Measurements from ENCODE around the gene DOCK2. TPM values are rescaled to one million over a fixed set of nuclear protein-coding genes. Genes with fewer than 3 reads are reported as not detected.

The DOCK2 gene
- total RNA-seq, 1 donor from 2014 or later: 1.1 TPM

- H3K4me1 Mint-ChIP-seq: no peaks in the 10 kb centered on the region
- H3K36me3 Mint-ChIP-seq: no peaks in the 10 kb centered on the region
- H3F3A ChIP-seq (ENCODE audit: low read depth): no peaks in the 10 kb centered on the region
- H3K27ac Mint-ChIP-seq: no peak overlapping the region
- no peak overlapping the region for H3K9ac ChIP-seq
- no peaks in the 10 kb centered on the region for H3K27me3 ChIP-seq
- DNase-seq (ENCODE audit: low spot score): no peak
- H3K4me3 ChIP-seq: no peak overlapping the region
- no peaks in the 10 kb centered on the region for H3K4me1 ChIP-seq
- no peaks in the 10 kb centered on the region for H3K9me3 ChIP-seq (ENCODE audit: low read depth)
- no peak for TF ChIP-seq EZH2phosphoT487 (IDR thresholded peaks at IDR 0.05)
- no peak for TF ChIP-seq CTCF (IDR thresholded peaks at IDR 0.05)
- no peak overlapping the region for H3K4me3 Mint-ChIP-seq
- peaks cover 4% of the 10 kb centered on the region for H3K27me3 Mint-ChIP-seq (ENCODE audit: insufficient read depth, low read depth)
- H3K4me2 ChIP-seq: no peak overlapping the region
- no peaks in the 10 kb centered on the region for H3K79me2 ChIP-seq (ENCODE audit: low read depth)
- no peaks in the 10 kb centered on the region for H4K20me1 ChIP-seq (ENCODE audit: low read depth)
- H3K36me3 ChIP-seq: no peaks in the 10 kb centered on the region
- H3K9me3 Mint-ChIP-seq: peaks cover 3% of the 10 kb centered on the region
- no peak overlapping the region for H3K27ac ChIP-seq
- no peak overlapping the region for H2AFZ ChIP-seq (replicated peaks)
Measured at GRCh38 chr5:170039830-170040229, 402.8 kb downstream of the DOCK2 start.

- no peaks in the 10 kb centered on the region for H3K9me3 Mint-ChIP-seq
- peaks cover 12% of the 10 kb centered on the region for H3K4me1 Mint-ChIP-seq
- H3K79me2 ChIP-seq (ENCODE audit: low read depth): no peaks in the 10 kb centered on the region
- H3F3A ChIP-seq (ENCODE audit: low read depth): no peaks in the 10 kb centered on the region
- H3K9me3 ChIP-seq (ENCODE audit: low read depth): no peaks in the 10 kb centered on the region
- no peaks in the 10 kb centered on the region for H4K20me1 ChIP-seq (ENCODE audit: low read depth)
- H3K36me3 ChIP-seq: no peaks in the 10 kb centered on the region
- TF ChIP-seq CTCF (IDR thresholded peaks at IDR 0.05): no peak
- DNase-seq (ENCODE audit: low spot score): no peak
- no peak overlapping the region for H3K4me2 ChIP-seq
- H3K27me3 Mint-ChIP-seq (ENCODE audit: insufficient read depth, low read depth): peaks cover 13% of the 10 kb centered on the region
- H3K9ac ChIP-seq: no peak overlapping the region
- no peak overlapping the region for H3K4me3 ChIP-seq
- H3K36me3 Mint-ChIP-seq: no peaks in the 10 kb centered on the region
- no peak overlapping the region for H3K27ac Mint-ChIP-seq
- H3K27ac ChIP-seq: no peak overlapping the region
- H3K27me3 ChIP-seq: no peaks in the 10 kb centered on the region
- peaks cover 11% of the 10 kb centered on the region for H3K4me1 ChIP-seq
- no peak overlapping the region for H3K4me3 Mint-ChIP-seq
- peak overlapping the region; percentile 50 for H2AFZ ChIP-seq (replicated peaks)
Measured at GRCh38 chr5:170046241-170046640, 409.2 kb downstream of the DOCK2 start.

- H3K79me2 ChIP-seq (ENCODE audit: low read depth): no peaks in the 10 kb centered on the region
- no peak overlapping the region for H3K4me3 ChIP-seq
- H3K9me3 ChIP-seq (ENCODE audit: low read depth): no peaks in the 10 kb centered on the region
- no peak overlapping the region for H2AFZ ChIP-seq (replicated peaks)
- no peak overlapping the region for H3K9ac ChIP-seq
- TF ChIP-seq EZH2phosphoT487 (IDR thresholded peaks at IDR 0.05) (no peak), CTCF (IDR thresholded peaks at IDR 0.05) (no peak), EZH2 (IDR thresholded peaks at IDR 0.05) (no peak)
- peaks cover 12% of the 10 kb centered on the region for H3K4me1 Mint-ChIP-seq
- peaks cover 11% of the 10 kb centered on the region for H3K4me1 ChIP-seq
- no peak overlapping the region for H3K4me2 ChIP-seq
- no peak overlapping the region for H3K27ac ChIP-seq
- DNase-seq (ENCODE audit: low spot score): no peak
- no peaks in the 10 kb centered on the region for H3K36me3 Mint-ChIP-seq
- H4K20me1 ChIP-seq (ENCODE audit: low read depth): no peaks in the 10 kb centered on the region
- H3F3A ChIP-seq (ENCODE audit: low read depth): no peaks in the 10 kb centered on the region
- no peaks in the 10 kb centered on the region for H3K9me3 Mint-ChIP-seq
- H3K27ac Mint-ChIP-seq: no peak overlapping the region
- no peaks in the 10 kb centered on the region for H3K27me3 ChIP-seq
- no peaks in the 10 kb centered on the region for H3K36me3 ChIP-seq
- H3K27me3 Mint-ChIP-seq (ENCODE audit: insufficient read depth, low read depth): peaks cover 13% of the 10 kb centered on the region
- H3K4me3 Mint-ChIP-seq: no peak overlapping the region
Measured at GRCh38 chr5:170049713-170050112, 412.6 kb downstream of the DOCK2 start.

GRCh38 chr5:170053896-170054295 lies 416.8 kb downstream of the DOCK2 start:
- no peaks in the 10 kb centered on the region for H3K36me3 Mint-ChIP-seq
- no peaks in the 10 kb centered on the region for H3K79me2 ChIP-seq (ENCODE audit: low read depth)
- no peaks in the 10 kb centered on the region for H3K4me1 ChIP-seq
- H4K20me1 ChIP-seq (ENCODE audit: low read depth): no peaks in the 10 kb centered on the region
- H2AFZ ChIP-seq (replicated peaks): no peak overlapping the region
- H3K4me1 Mint-ChIP-seq: no peaks in the 10 kb centered on the region
- no peak overlapping the region for H3K9ac ChIP-seq
- H3K4me3 Mint-ChIP-seq: no peak overlapping the region
- H3K27ac Mint-ChIP-seq: no peak overlapping the region
- no peaks in the 10 kb centered on the region for H3K27me3 ChIP-seq
- H3K9me3 ChIP-seq (ENCODE audit: low read depth): no peaks in the 10 kb centered on the region
- DNase-seq (ENCODE audit: low spot score): no peak
- TF ChIP-seq EZH2 (IDR thresholded peaks at IDR 0.05): no peak
- TF ChIP-seq CTCF (IDR thresholded peaks at IDR 0.05): no peak
- no peak for TF ChIP-seq EZH2phosphoT487 (IDR thresholded peaks at IDR 0.05)
- H3K4me3 ChIP-seq: no peak overlapping the region
- H3K4me2 ChIP-seq: no peak overlapping the region
- H3K27ac ChIP-seq: no peak overlapping the region
- H3F3A ChIP-seq (ENCODE audit: low read depth): no peaks in the 10 kb centered on the region
- H3K27me3 Mint-ChIP-seq (ENCODE audit: insufficient read depth, low read depth): peaks cover 9% of the 10 kb centered on the region
- H3K9me3 Mint-ChIP-seq: no peaks in the 10 kb centered on the region
- H3K36me3 ChIP-seq: no peaks in the 10 kb centered on the region

Measured in neural progenitor cell (in vitro differentiated cells).